Fibroblast of lung (primary cell): Measurements from ENCODE around the gene POPDC3. TPM values are rescaled to one million over a fixed set of nuclear protein-coding genes. Genes with fewer than 3 reads are reported as not detected.
"Not testable (repeated sequence)": the region's sequence is repeated elsewhere in the genome, so short reads cannot be mapped to it uniquely, and the experiment has no call there.

Experiments used
- DNase-seq, 2 donors: peaks; one replicate each; pipeline versions ENCODE4 v3.0.0 to v3.0.0-alpha.2; 2010; ENCODE audit warnings: low read depth in 2 of 2
- H2AFZ ChIP-seq: 2 replicates; pipeline ENCODE4 v1.5.1; 2012; ENCODE audit warnings: low read length, control low read depth, inconsistent platforms
- H3K27ac ChIP-seq: 2 replicates; pipeline ENCODE4 v1.5.1; 2011; ENCODE audit warnings: low read length, control low read depth; ENCODE audit not compliant: insufficient read depth
- H3K27me3 ChIP-seq: 2 replicates; pipeline ENCODE4 v1.5.1; 2011; ENCODE audit warnings: mild to moderate bottlenecking, low read length; ENCODE audit not compliant: control insufficient read depth, insufficient read depth
- H3K36me3 ChIP-seq: 2 replicates; pipeline ENCODE4 v1.5.1; 2011; ENCODE audit warnings: low read length; ENCODE audit not compliant: control insufficient read depth, insufficient read depth
- H3K4me1 ChIP-seq: 2 replicates; pipeline ENCODE4 v1.5.1; 2011; ENCODE audit warnings: low read length; ENCODE audit not compliant: control insufficient read depth, insufficient read depth; ENCODE audit errors: extremely low read depth
- H3K4me2 ChIP-seq: 2 replicates; pipeline ENCODE4 v1.5.1; 2011; ENCODE audit warnings: low read length, control low read depth; ENCODE audit not compliant: insufficient read depth; ENCODE audit errors: extremely low read depth
- H3K4me3 ChIP-seq, 4 experiments: fragments of 200-600 bp in 1 of 4; sonication (generic) in 1 of 4; replicated peaks in 1 of 4; 2 replicates each; pipeline ENCODE4 v1.5.1; 2011 to 2016; ENCODE audit warnings: low read length in 4 of 4, low read depth in 3 of 4, mild to moderate bottlenecking in 3 of 4, control low read depth in 2 of 4, inconsistent platforms in 1 of 4, mixed read lengths in 1 of 4; ENCODE audit not compliant: insufficient read depth in 1 of 4; ENCODE audit errors: control extremely low read depth in 1 of 4
- H3K79me2 ChIP-seq: 2 replicates; pipeline ENCODE4 v1.5.1; 2012; ENCODE audit warnings: mild to moderate bottlenecking, low read length, inconsistent platforms; ENCODE audit not compliant: control insufficient read depth, insufficient read depth
- H3K9ac ChIP-seq: 2 replicates; pipeline ENCODE4 v1.5.1; 2011; ENCODE audit warnings: mild to moderate bottlenecking, low read length, control low read depth; ENCODE audit not compliant: insufficient read depth
- H3K9me3 ChIP-seq: 2 replicates; pipeline ENCODE4 v1.5.1; 2012; ENCODE audit warnings: low read depth, low read length; ENCODE audit not compliant: control insufficient read depth, insufficient read depth
- H4K20me1 ChIP-seq: 2 replicates; pipeline ENCODE4 v1.5.1; 2011; ENCODE audit warnings: low read length; ENCODE audit not compliant: control insufficient read depth, insufficient read depth; ENCODE audit errors: extremely low read depth
- EZH2 ChIP-seq: IDR thresholded peaks from 2 replicates; pipeline ENCODE4 v1.5.1; 2012; ENCODE audit warnings: low read length, control low read depth, mild to moderate bottlenecking; ENCODE audit errors: missing control alignments
- polyA plus RNA-seq, 2 donors: library from polyadenylated mRNA; depleted of rRNA in 1 of 2; stranded (reverse) in 1 of 2; unstranded in 1 of 2; fragments of >200 nt; gene quantifications; 2 replicates each; pipeline ENCODE4 v1.2.1, GENCODE V29; 2011 to 2012; ENCODE audit warnings: missing spikeins in 1 of 2
- total RNA-seq: library from RNA; depleted of rRNA; stranded (reverse); fragments of >200 nt; gene quantifications from 2 replicates; pipeline ENCODE4 v1.2.1, GENCODE V29; 2014
- TF ChIP-seq, protein P1 (sequence below), 2 donors: IDR thresholded peaks in 1 of 2; conservative IDR thresholded peaks in 1 of 2; 1 replicate in 1 of 2; 2 replicates in 1 of 2; pipeline ENCODE4 v1.5.1; 2011 to 2012; ENCODE audit warnings: low read length in 2 of 2, control low read depth in 1 of 2, inconsistent platforms in 1 of 2, low read depth in 1 of 2, mild to moderate bottlenecking in 1 of 2

The POPDC3 gene
- total and polyA plus RNA-seq, 2 donors (not counting 1 experiment from before 2014, with no cell fraction given), result 14.2 to 18.1 TPM

DNA sequence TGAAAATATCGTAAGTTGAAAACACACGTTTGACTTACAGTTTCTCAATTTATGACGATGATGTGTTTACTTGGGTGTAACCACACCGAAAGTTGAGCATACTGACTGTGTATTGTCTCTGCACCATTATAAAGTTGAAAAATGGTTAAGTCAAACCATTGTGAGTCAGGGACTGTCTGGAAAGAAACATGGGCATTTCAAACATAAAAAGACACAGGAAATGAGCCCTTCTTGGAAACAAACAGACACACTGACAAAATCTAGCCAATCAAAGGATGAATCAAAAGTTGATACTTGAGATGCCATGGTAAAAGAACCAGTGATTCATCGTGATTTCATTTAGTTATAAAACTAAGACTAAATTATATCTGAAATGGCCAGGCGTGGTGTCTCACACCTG is 5.3 kb downstream of the POPDC3 start:
- peak; percentile 39 to 92 for DNase-seq
- TF ChIP-seq, protein P1, sequence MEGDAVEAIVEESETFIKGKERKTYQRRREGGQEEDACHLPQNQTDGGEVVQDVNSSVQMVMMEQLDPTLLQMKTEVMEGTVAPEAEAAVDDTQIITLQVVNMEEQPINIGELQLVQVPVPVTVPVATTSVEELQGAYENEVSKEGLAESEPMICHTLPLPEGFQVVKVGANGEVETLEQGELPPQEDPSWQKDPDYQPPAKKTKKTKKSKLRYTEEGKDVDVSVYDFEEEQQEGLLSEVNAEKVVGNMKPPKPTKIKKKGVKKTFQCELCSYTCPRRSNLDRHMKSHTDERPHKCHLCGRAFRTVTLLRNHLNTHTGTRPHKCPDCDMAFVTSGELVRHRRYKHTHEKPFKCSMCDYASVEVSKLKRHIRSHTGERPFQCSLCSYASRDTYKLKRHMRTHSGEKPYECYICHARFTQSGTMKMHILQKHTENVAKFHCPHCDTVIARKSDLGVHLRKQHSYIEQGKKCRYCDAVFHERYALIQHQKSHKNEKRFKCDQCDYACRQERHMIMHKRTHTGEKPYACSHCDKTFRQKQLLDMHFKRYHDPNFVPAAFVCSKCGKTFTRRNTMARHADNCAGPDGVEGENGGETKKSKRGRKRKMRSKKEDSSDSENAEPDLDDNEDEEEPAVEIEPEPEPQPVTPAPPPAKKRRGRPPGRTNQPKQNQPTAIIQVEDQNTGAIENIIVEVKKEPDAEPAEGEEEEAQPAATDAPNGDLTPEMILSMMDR (conservative IDR thresholded peaks at IDR 0.05 in 1 of 2, IDR thresholded peaks at IDR 0.05 in 1 of 2; ENCODE audit: low read depth in 1 of 2, low read length in 2 of 2), result no peak
- no peak for TF ChIP-seq EZH2
- Histone ChIP-seq H3K27me3 (no peaks in the 10 kb centered on the region), H3K27ac (no peak overlapping the region), H3K4me2 (no peak overlapping the region), H3K36me3 (no peaks in the 10 kb centered on the region), H3K4me1 (no peaks in the 10 kb centered on the region), H3K79me2 (peaks cover 1% of the 10 kb centered on the region), H3K4me3 (no peak overlapping the region), H3K9me3 (no peaks in the 10 kb centered on the region), H2AFZ (no peak overlapping the region), H4K20me1 (no peaks in the 10 kb centered on the region), H3K9ac (no peak overlapping the region)

DNA sequence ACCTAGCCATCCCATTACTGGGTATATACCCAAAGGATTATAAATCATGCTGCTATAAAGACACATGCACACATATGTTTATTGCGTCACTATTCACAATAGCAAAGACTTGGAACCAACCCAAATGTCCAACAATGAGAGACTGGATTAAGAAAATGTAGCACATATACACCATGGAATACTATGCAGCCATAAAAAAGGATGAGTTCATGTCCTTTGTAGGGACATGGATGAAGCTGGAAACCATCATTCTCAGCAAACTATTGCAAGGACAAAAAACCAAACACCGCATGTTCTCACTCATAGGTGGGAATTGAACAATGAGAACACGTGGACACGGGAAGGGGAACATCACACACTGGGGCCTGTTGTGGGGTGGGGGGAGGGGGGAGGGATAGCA is 7.3 kb downstream of the POPDC3 start:
- H3K79me2 ChIP-seq, result not testable (repeated sequence)

DNA sequence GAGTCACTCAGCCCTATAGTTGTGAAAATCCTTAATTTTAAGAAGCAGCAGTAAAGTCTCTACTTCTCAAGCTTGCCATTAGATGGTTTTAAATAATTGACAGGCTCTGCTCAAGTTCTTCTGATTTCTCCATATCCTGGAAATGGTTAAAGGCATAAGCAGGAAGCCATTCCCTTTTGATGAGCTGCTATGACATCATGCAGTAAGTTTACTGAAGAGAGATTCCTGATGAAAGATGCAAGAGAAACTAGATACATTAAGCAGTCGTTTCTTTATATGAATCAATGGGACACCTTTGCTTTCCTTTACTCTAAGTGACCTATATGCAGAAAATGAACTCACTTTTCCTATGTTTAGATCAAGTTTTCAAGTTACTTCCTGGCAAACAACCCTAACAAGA is 9.8 kb downstream of the POPDC3 start:
- Histone ChIP-seq H3K27ac (no peak overlapping the region), H3K79me2 (no peaks in the 10 kb centered on the region), H3K36me3 (no peaks in the 10 kb centered on the region), H3K27me3 (no peaks in the 10 kb centered on the region), H2AFZ (no peak overlapping the region), H3K4me2 (no peak overlapping the region), H3K9me3 (no peaks in the 10 kb centered on the region), H3K4me3 (no peak overlapping the region), H4K20me1 (no peaks in the 10 kb centered on the region), H3K9ac (no peak overlapping the region), H3K4me1 (no peaks in the 10 kb centered on the region)
- DNase-seq, result peak; percentile 45 to 49
- TF ChIP-seq EZH2, result no peak
- TF ChIP-seq, protein P1 (conservative IDR thresholded peaks at IDR 0.05 in 1 of 2, IDR thresholded peaks at IDR 0.05 in 1 of 2; ENCODE audit: low read depth in 1 of 2, low read length in 2 of 2), result no peak

More for the DNA sequence above, 7.3 kb downstream of the POPDC3 start:
- DNase-seq, H3K27me3 ChIP-seq, H2AFZ ChIP-seq, H3K9ac ChIP-seq, H3K36me3 ChIP-seq, H3K4me2 ChIP-seq, H3K4me1 ChIP-seq, H3K27ac ChIP-seq, H4K20me1 ChIP-seq, H3K9me3 ChIP-seq, H3K4me3 ChIP-seq: not testable (repeated sequence)
